ENCODE data around the gene C13orf42. TPM values are rescaled to one million over a fixed set of nuclear protein-coding genes. Genes with fewer than 3 reads are reported as not detected.

Gene C13orf42
- total and polyA plus RNA-seq, 10 of the 15 experiments (the other 5 are each of a cell fraction or from before 2014, with no cell fraction given) = not detected

DNA sequence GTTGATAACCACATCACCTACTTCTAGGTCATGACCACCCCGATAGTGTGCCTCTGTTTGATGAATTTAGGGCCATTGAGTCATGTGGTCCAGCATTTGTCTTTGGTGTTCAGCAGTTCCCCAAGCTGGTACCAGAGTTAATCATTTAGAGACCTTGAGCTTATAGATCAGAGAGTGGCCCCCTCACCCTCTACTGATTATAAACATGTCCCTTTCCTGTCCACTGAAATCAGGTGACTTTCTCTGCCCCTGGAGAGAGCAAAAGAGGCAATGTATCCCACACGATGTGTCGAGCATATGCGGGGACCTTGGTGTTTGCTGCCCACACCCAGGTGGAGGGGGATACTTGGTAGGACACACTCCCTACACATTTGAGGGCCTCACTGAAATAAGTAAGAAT, 46.3 kb downstream of the C13orf42 start:
- ATAC-seq = no peak
- ChIA-PET RAD21 (ENCODE audit: unreplicated experiment) (no interaction called here), SMC1A (ENCODE audit: uncharacterized antibody, unreplicated experiment) (interaction anchor here (0.5 kb wide), 1 partner anchor 960 kb away, joined by 3 read pairs; the partner anchor contains the start of gene UTP14C), POLR2A (no interaction called here), CTCF (no interaction called here)
- in situ Hi-C loops (cut with MboI) = loop anchor here (10.0 to 25.0 kb wide), 2 partner anchors 980 to 1402 kb away; no protein-coding TSS in a partner anchor
- no peak for TF ChIP-seq SRF (IDR thresholded peaks at IDR 0.05; ENCODE audit: low read depth in 2 of 2, low read length in 2 of 2)
- TF ChIP-seq, protein P1, sequence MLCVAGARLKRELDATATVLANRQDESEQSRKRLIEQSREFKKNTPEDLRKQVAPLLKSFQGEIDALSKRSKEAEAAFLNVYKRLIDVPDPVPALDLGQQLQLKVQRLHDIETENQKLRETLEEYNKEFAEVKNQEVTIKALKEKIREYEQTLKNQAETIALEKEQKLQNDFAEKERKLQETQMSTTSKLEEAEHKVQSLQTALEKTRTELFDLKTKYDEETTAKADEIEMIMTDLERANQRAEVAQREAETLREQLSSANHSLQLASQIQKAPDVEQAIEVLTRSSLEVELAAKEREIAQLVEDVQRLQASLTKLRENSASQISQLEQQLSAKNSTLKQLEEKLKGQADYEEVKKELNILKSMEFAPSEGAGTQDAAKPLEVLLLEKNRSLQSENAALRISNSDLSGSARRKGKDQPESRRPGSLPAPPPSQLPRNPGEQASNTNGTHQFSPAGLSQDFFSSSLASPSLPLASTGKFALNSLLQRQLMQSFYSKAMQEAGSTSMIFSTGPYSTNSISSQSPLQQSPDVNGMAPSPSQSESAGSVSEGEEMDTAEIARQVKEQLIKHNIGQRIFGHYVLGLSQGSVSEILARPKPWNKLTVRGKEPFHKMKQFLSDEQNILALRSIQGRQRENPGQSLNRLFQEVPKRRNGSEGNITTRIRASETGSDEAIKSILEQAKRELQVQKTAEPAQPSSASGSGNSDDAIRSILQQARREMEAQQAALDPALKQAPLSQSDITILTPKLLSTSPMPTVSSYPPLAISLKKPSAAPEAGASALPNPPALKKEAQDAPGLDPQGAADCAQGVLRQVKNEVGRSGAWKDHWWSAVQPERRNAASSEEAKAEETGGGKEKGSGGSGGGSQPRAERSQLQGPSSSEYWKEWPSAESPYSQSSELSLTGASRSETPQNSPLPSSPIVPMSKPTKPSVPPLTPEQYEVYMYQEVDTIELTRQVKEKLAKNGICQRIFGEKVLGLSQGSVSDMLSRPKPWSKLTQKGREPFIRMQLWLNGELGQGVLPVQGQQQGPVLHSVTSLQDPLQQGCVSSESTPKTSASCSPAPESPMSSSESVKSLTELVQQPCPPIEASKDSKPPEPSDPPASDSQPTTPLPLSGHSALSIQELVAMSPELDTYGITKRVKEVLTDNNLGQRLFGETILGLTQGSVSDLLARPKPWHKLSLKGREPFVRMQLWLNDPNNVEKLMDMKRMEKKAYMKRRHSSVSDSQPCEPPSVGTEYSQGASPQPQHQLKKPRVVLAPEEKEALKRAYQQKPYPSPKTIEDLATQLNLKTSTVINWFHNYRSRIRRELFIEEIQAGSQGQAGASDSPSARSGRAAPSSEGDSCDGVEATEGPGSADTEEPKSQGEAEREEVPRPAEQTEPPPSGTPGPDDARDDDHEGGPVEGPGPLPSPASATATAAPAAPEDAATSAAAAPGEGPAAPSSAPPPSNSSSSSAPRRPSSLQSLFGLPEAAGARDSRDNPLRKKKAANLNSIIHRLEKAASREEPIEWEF (IDR thresholded peaks at IDR 0.05; ENCODE audit: insufficient replicate concordance, low read depth, low read length) = no peak
- no peak for TF ChIP-seq RAD51 (IDR thresholded peaks at IDR 0.05)
- TF ChIP-seq, protein P2, sequence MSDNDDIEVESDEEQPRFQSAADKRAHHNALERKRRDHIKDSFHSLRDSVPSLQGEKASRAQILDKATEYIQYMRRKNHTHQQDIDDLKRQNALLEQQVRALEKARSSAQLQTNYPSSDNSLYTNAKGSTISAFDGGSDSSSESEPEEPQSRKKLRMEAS (IDR thresholded peaks at IDR 0.05; ENCODE audit: low read depth, low read length) = no peak
- no peak for TF ChIP-seq ZNF274 (IDR thresholded peaks at IDR 0.05; ENCODE audit: insufficient read depth, insufficient read length)
- TF ChIP-seq POLR2A (IDR thresholded peaks at IDR 0.05; ENCODE audit: low read depth, low read length) = no peak
- TF ChIP-seq SMARCA5 (IDR thresholded peaks at IDR 0.05) = no peak
- no peak for TF ChIP-seq TBL1XR1 (IDR thresholded peaks at IDR 0.05; ENCODE audit: low read depth, low read length)
- no peak for TF ChIP-seq ASH2L (IDR thresholded peaks at IDR 0.05; ENCODE audit: borderline replicate concordance, low read depth)
- TF ChIP-seq SIN3A (IDR thresholded peaks at IDR 0.05; ENCODE audit: low read depth, low read length) = no peak
- Histone ChIP-seq H4K20me1 (ENCODE audit: control insufficient read depth, insufficient read depth) (no peaks in the 10 kb centered on the region), H3K4me2 (ENCODE audit: control insufficient read depth, insufficient read depth) (no peak overlapping the region), H3K36me3 (ENCODE audit: control insufficient read depth in 2 of 2, insufficient read depth in 2 of 2, low read length in 1 of 2) (no peaks in the 10 kb centered on the region), H3K79me2 (ENCODE audit: control insufficient read depth, insufficient read depth, low read length) (no peaks in the 10 kb centered on the region), H3K4me3 (no peak overlapping the region), H3K9ac (ENCODE audit: control insufficient read depth, insufficient read depth, low read length) (no peak overlapping the region), H3K9me3 (replicated peaks; ENCODE audit: control insufficient read depth, insufficient read depth, low read length) (no peaks in the 10 kb centered on the region), H2AFZ (ENCODE audit: control insufficient read depth, low read depth, low read length) (no peak overlapping the region), H3K4me1 (ENCODE audit: control insufficient read depth, insufficient read depth, low read length) (no peaks in the 10 kb centered on the region), H3K27me3 (replicated peaks in 1 of 2; ENCODE audit: control insufficient read depth in 2 of 2, insufficient read depth in 2 of 2, low read length in 1 of 2) (no peaks in the 10 kb centered on the region; a peak in 3 of 4 replicates), H3K27ac (ENCODE audit: control insufficient read depth, insufficient read depth) (no peak overlapping the region)
- no TSS peak for BruUV-seq (replicated peaks)
- FAIRE-seq = no peak
- no peak for DNase-seq (ENCODE audit: low read depth, low spot score)
- WGBS (ENCODE audit: insufficient coverage, insufficient replicate concordance, low lambda C conversion rate, missing lambda C conversion rate) = 35% methylated on average over 4 of the region's 4 CpGs
- intact Hi-C loops (cut with micrococcal nuclease; ENCODE audit: unreplicated experiment) = loop anchor here (5.0 to 10.0 kb wide), 2 partner anchors 262 to 550 kb away; no protein-coding TSS in a partner anchor

Data from GM12878 (cell line).